CD4-positive, alpha-beta memory T cell (primary cell): Measurements from ENCODE around the gene FBXW4. TPM values are rescaled to one million over a fixed set of nuclear protein-coding genes. Genes with fewer than 3 reads are reported as not detected.
A peak's percentile ranks its signal among the peaks of the same experiment; 100 is the strongest.
"Not testable (repeated sequence)": the region's sequence is repeated elsewhere in the genome, so short reads cannot be mapped to it uniquely, and the experiment has no call there.

ENCODE experiments used
- CTCF ChIA-PET: fragments of 350-600 bp; sonication (Branson Sonifier 250); formaldehyde crosslinking; loops from one replicate; lab custom pipeline; 2021; ENCODE audit warnings: inconsistent platforms; ENCODE audit not compliant: partially characterized antibody; lab: Charles Lee
- POLR2A ChIA-PET: fragments of 350-600 bp; sonication (Branson Sonifier 250); formaldehyde crosslinking; loops from one replicate; lab custom pipeline; 2021; ENCODE audit not compliant: partially characterized antibody; lab: Charles Lee
- DNase-seq, 5 donors: peaks; one replicate each; pipeline versions ENCODE4 v3.0.0 to v3.0.0-alpha.2; 2020 to 2022; ENCODE audit warnings: mixed read lengths in 1 of 5
- H3K27ac ChIP-seq: one replicate; pipeline ENCODE4 v1.7.0; 2013; ENCODE audit warnings: low read depth, low read length
- H3K27me3 ChIP-seq: 2 replicates; pipeline ENCODE4 v1.7.0; 2013; ENCODE audit warnings: mild to moderate bottlenecking, low read length, moderate library complexity; ENCODE audit not compliant: insufficient read depth
- H3K36me3 ChIP-seq: 2 replicates; pipeline ENCODE4 v1.7.0; 2013; ENCODE audit warnings: mild to moderate bottlenecking, low read length, moderate library complexity; ENCODE audit not compliant: insufficient read depth
- H3K4me1 ChIP-seq: 2 replicates; pipeline ENCODE4 v1.7.0; 2013; ENCODE audit warnings: mild to moderate bottlenecking, low read length, moderate library complexity; ENCODE audit not compliant: insufficient read depth
- H3K4me3 ChIP-seq, 2 donors: one replicate each; pipeline ENCODE4 v1.7.0; 2013; ENCODE audit warnings: low read length in 2 of 2, mild to moderate bottlenecking in 1 of 2
- H3K9me3 ChIP-seq, 2 donors: one replicate each; pipeline ENCODE4 v1.7.0; 2013; ENCODE audit warnings: low read length in 2 of 2, control low read depth in 1 of 2; ENCODE audit not compliant: control insufficient read depth in 1 of 2
- H3K27ac Mint-ChIP-seq, 7 donors: one replicate each; pipeline ENCODE4 v1.8.0; 2020 to 2021; ENCODE audit warnings: mixed read lengths in 7 of 7, mild to moderate bottlenecking in 6 of 7, inconsistent platforms in 3 of 7, moderate library complexity in 3 of 7
- H3K27me3 Mint-ChIP-seq, 2 donors: one replicate each; pipeline ENCODE4 v1.8.0; 2020 to 2021; ENCODE audit warnings: mixed read lengths in 2 of 2
- H3K36me3 Mint-ChIP-seq, 2 donors: one replicate each; pipeline ENCODE4 v1.8.0; 2020 to 2021; ENCODE audit warnings: mixed read lengths in 2 of 2, inconsistent platforms in 1 of 2, mild to moderate bottlenecking in 1 of 2
- H3K4me1 Mint-ChIP-seq, 4 donors: one replicate each; pipeline ENCODE4 v1.8.0; 2020 to 2021; ENCODE audit warnings: mixed read lengths in 4 of 4, mild to moderate bottlenecking in 1 of 4
- H3K4me3 Mint-ChIP-seq, 8 donors: one replicate each; pipeline ENCODE4 v1.8.0; 2020 to 2021; ENCODE audit warnings: mixed read lengths in 8 of 8, mild to moderate bottlenecking in 7 of 8, moderate library complexity in 6 of 8, inconsistent platforms in 3 of 8
- H3K9me3 Mint-ChIP-seq, 8 donors: one replicate each; pipeline ENCODE4 v1.8.0; 2020 to 2021; ENCODE audit warnings: mixed read lengths in 8 of 8, mild to moderate bottlenecking in 5 of 8, inconsistent platforms in 3 of 8, moderate library complexity in 1 of 8
- intact Hi-C: fragments of 100-400 bp; cut with micrococcal nuclease; formaldehyde crosslinking; loops from one replicate; pipeline ENCODE4 v1.15.1; 2023
- polyA plus RNA-seq, 2 donors: library from polyadenylated mRNA; unstranded; fragments of 300-500 nt; fragmentation: Illumina TruSeq; gene quantifications; one replicate each; pipeline ENCODE4 v1.2.3, GENCODE V29; 2021
- total RNA-seq, 2 experiments: library from RNA; stranded (reverse); gene quantifications; one replicate each; pipeline ENCODE4 v1.2.3, GENCODE V29; 2021

The FBXW4 gene
- total and polyA plus RNA-seq, 4 experiments from 2014 or later = 5.1 to 96.6 (median 46.7) TPM

DNA sequence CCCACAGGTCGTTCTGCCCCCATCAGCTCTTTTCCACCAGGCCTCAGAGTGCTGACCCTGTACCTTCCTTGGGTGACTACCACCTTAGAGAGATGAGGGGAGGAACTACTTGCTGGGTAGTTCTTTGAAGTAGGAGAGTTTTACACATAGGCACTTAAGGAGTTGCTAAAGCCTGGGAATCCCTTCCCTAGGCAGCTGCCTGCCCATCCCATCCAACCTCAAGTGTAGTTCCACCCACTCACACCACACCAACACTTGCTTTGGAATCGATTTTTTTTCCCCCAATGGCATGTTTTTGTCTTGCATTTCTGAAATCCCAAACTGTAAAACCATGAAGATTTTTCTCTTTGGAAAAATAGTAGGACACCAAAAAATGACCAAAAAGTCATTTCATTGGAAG is 47.7 kb downstream of the FBXW4 start:
- Mint-ChIP-seq H3K4me1 (peaks cover 12 to 18% (median 14%) of the 10 kb centered on the region in 4 donors), H3K27me3 (no peaks in the 10 kb centered on the region), H3K27ac (peak overlapping the region in 2 of 7 donors; percentile 29 to 48), H3K36me3 (peaks cover 29 to 69% of the 10 kb centered on the region in 2 donors), H3K4me3 (no peak overlapping the region), H3K9me3 (no peaks in the 10 kb centered on the region)
- ChIA-PET CTCF (no interaction called here), POLR2A (no interaction called here)
- Histone ChIP-seq H3K9me3 (no peaks in the 10 kb centered on the region), H3K4me3 (no peak overlapping the region), H3K27ac (no peak overlapping the region), H3K27me3 (no peaks in the 10 kb centered on the region), H3K36me3 (peaks cover 30% of the 10 kb centered on the region), H3K4me1 (no peaks in the 10 kb centered on the region)
- DNase-seq = no peak
- intact Hi-C loops = no loop called here

- Histone ChIP-seq H3K4me3 (no peak overlapping the region), H3K27me3 (no peaks in the 10 kb centered on the region), H3K27ac (no peak overlapping the region), H3K36me3 (peaks cover 30% of the 10 kb centered on the region), H3K4me1 (no peaks in the 10 kb centered on the region), H3K9me3 (no peaks in the 10 kb centered on the region)
- Mint-ChIP-seq H3K9me3 (no peaks in the 10 kb centered on the region), H3K4me3 (no peak overlapping the region), H3K27ac (no peak overlapping the region), H3K36me3 (peaks cover 33 to 71% of the 10 kb centered on the region in 2 donors), H3K4me1 (peaks cover 12 to 18% (median 18%) of the 10 kb centered on the region in 4 donors), H3K27me3 (no peaks in the 10 kb centered on the region)
- DNase-seq = no peak
- ChIA-PET POLR2A (no interaction called here), CTCF (no interaction called here)
- intact Hi-C loops = no loop called here
These were observed 48.6 kb downstream of the FBXW4 start for GRCh38 chr10:101646364-101646763.

DNA sequence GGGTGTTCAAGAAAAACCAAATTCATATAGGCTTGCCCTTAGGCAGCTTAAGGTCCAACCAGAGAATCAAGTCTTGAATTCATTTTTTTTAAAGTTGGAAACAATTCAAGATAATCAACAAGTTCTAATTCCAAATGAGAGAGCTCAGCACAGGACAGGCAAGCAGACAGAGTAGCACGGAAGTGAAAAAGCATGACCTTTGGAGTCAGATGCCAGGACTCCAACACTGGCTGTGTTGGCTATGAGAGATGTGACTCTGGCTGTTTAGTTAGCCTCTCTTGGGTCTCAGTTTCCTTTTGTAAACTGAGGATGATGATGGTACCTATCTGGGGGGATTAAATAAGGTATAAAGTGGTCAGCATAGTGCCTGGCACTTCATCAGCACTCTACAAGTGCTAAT is 49.3 kb downstream of the FBXW4 start:
- DNase-seq = no peak
- Histone ChIP-seq H3K4me1 (no peaks in the 10 kb centered on the region), H3K27ac (no peak overlapping the region), H3K9me3 (no peaks in the 10 kb centered on the region), H3K27me3 (no peaks in the 10 kb centered on the region), H3K36me3 (peaks cover 30% of the 10 kb centered on the region), H3K4me3 (no peak overlapping the region)
- CTCF ChIA-PET = no interaction called here
- POLR2A ChIA-PET = no interaction called here
- H3K4me3 Mint-ChIP-seq = peak overlapping the region in 1 of 8 donors; percentile 15
- no peaks in the 10 kb centered on the region for H3K9me3 Mint-ChIP-seq
- no peaks in the 10 kb centered on the region for H3K27me3 Mint-ChIP-seq
- H3K27ac Mint-ChIP-seq = peak overlapping the region in 4 of 7 donors; percentile 17 to 68 (median 43)
- intact Hi-C loops = no loop called here
- H3K36me3 Mint-ChIP-seq = peaks cover 35 to 72% of the 10 kb centered on the region in 2 donors
- peaks cover 12 to 20% (median 19%) of the 10 kb centered on the region in 4 donors for H3K4me1 Mint-ChIP-seq

DNA sequence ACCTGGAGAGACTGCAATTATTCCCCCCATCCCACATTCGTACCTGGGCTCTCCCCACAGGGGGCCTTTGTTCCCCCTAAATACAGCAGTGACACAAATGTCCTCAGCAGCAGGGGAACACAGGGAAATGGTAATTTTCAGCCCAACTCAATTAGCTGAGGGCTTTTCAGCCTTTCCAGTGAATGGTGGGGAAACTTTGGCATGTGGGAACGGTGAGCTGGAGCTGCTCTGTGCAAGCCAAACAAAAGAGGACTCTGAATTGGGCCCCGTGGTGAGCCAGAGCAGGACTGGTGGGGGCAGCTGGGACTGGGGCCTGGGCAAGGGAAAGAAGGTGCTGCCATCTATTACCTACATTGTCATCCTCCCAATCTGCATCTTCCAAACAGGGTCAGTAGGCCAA is 51.0 kb downstream of the FBXW4 start:
- H3K27ac ChIP-seq = no peak overlapping the region
- intact Hi-C loops = no loop called here
- H3K4me3 Mint-ChIP-seq = no peak overlapping the region
- DNase-seq = no peak
- peaks cover 27% of the 10 kb centered on the region for H3K36me3 ChIP-seq
- H3K4me3 ChIP-seq = no peak overlapping the region
- H3K4me1 ChIP-seq = no peaks in the 10 kb centered on the region
- ChIA-PET CTCF (no interaction called here), POLR2A (no interaction called here)
- peaks cover 37 to 71% of the 10 kb centered on the region in 2 donors for H3K36me3 Mint-ChIP-seq
- H3K9me3 Mint-ChIP-seq = no peaks in the 10 kb centered on the region
- H3K27ac Mint-ChIP-seq = peak overlapping the region in 2 of 7 donors; percentile 42 to 68
- H3K27me3 Mint-ChIP-seq = no peaks in the 10 kb centered on the region
- H3K27me3 ChIP-seq = no peaks in the 10 kb centered on the region
- H3K9me3 ChIP-seq = no peaks in the 10 kb centered on the region
- peaks cover 10 to 20% (median 13%) of the 10 kb centered on the region in 4 donors for H3K4me1 Mint-ChIP-seq

GRCh38 chr10:101643546-101643945 is 51.4 kb downstream of the FBXW4 start:
- H3K4me1 ChIP-seq = no peaks in the 10 kb centered on the region
- no peaks in the 10 kb centered on the region for H3K9me3 Mint-ChIP-seq
- no peak overlapping the region for H3K4me3 Mint-ChIP-seq
- H3K27me3 ChIP-seq = no peaks in the 10 kb centered on the region
- no peak for DNase-seq
- no peak overlapping the region for H3K27ac ChIP-seq
- intact Hi-C loops = no loop called here
- H3K36me3 Mint-ChIP-seq = peaks cover 34 to 70% of the 10 kb centered on the region in 2 donors
- CTCF ChIA-PET = no interaction called here
- H3K4me1 Mint-ChIP-seq = peaks cover 10 to 21% (median 13%) of the 10 kb centered on the region in 4 donors
- peaks cover 26% of the 10 kb centered on the region for H3K36me3 ChIP-seq
- H3K4me3 ChIP-seq = no peak overlapping the region
- no peaks in the 10 kb centered on the region for H3K27me3 Mint-ChIP-seq
- H3K9me3 ChIP-seq = no peaks in the 10 kb centered on the region
- POLR2A ChIA-PET = no interaction called here
- peak overlapping the region in 2 of 7 donors; percentile 42 to 68 for H3K27ac Mint-ChIP-seq

DNA sequence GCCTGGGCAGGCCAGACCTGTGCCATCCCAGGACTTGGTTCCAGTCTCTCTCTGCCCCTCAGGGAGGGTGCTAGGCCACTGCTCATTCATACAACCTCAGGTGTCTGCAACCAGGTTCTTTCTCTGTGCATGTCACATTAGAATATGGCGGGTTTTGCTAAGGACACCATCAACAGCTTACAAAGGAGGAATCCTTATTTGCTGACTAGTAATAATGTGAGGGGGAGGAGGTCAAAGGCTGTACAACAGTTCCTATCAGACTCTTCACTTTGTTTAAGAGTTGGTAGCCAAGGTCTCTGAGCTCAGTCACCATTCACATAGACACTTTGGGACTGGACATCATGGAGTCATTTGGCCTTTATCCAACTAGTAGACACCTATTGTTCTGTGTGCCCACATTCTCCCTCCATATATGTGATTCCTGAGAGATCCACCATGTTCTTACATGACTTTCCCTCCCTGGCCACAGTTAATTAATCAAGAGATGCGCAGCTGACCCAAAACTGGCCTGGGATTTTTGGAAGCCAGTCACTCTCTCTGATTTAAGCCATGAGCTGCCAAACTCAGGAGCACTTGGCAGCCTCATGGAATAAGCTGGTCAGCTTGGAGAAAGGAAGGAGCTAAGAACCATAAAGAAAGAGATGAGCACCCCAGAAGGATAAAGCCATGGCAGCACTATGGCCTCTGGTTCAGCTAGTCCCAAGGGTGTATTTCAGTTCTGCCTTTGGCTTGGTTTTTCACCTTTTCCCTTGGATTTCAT is 55.6 kb downstream of the FBXW4 start:
- no peaks in the 10 kb centered on the region for H3K9me3 ChIP-seq
- H3K4me3 Mint-ChIP-seq = no peak overlapping the region
- POLR2A ChIA-PET = no interaction called here
- intact Hi-C loops = no loop called here
- peaks cover 17% of the 10 kb centered on the region for H3K36me3 ChIP-seq
- H3K4me1 ChIP-seq = no peaks in the 10 kb centered on the region
- no peak for DNase-seq
- peaks cover 7 to 24% (median 15%) of the 10 kb centered on the region in 4 donors for H3K4me1 Mint-ChIP-seq
- H3K27me3 Mint-ChIP-seq = no peaks in the 10 kb centered on the region
- no peaks in the 10 kb centered on the region for H3K27me3 ChIP-seq
- H3K9me3 Mint-ChIP-seq = no peaks in the 10 kb centered on the region
- H3K27ac Mint-ChIP-seq = peak overlapping the region in 4 of 7 donors; percentile 13 to 83 (median 34)
- peaks cover 37 to 59% of the 10 kb centered on the region in 2 donors for H3K36me3 Mint-ChIP-seq
- CTCF ChIA-PET = no interaction called here
- H3K27ac ChIP-seq = no peak overlapping the region
- H3K4me3 ChIP-seq = no peak overlapping the region

GRCh38 chr10:101633510-101633909 is 61.5 kb downstream of the FBXW4 start:
- not testable (repeated sequence) for H3K27me3 Mint-ChIP-seq

More at GRCh38 chr10:101633510-101633909, 61.5 kb downstream of the FBXW4 start:
- H3K9me3 Mint-ChIP-seq, H3K27ac ChIP-seq, H3K4me3 ChIP-seq, DNase-seq, intact Hi-C loops, H3K4me1 ChIP-seq, H3K27me3 ChIP-seq, H3K9me3 ChIP-seq, POLR2A ChIA-PET, CTCF ChIA-PET, H3K36me3 ChIP-seq, H3K4me3 Mint-ChIP-seq, H3K27ac Mint-ChIP-seq: not testable (repeated sequence)
- Mint-ChIP-seq H3K4me1 (peaks cover 10 to 28% (median 19%) of the 10 kb centered on the region in 4 donors), H3K36me3 (peaks cover 32 to 53% of the 10 kb centered on the region in 2 donors)
